ENCODE results near the gene RTP4.

The RTP4 gene

DNA sequence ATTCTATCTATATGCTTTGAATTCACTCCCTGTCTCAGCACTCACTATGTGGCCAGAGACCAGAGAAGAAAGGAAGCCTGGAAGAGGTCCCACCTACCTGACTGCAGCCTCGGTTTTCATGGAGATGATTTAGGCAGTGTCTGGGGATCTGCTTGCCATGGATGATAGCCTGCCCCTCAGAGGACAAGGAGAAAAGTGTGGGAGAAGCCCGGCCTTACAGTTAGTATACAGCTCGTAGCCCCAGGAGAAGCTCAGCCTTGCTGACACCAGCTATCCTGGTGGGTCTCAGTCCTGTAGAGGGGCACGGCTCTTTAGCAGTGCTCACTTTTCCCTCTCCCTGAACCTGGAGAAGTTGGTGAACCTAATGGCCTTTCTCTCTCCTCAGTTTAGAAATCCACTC is 25.9 kb upstream of the RTP4 start:
- in situ Hi-C loops (cut with HindIII; ENCODE audit: low pct_unique_long_range_greater_than_20kb, low sequenced_read_pairs): no loop called here
- no peak for TF ChIP-seq JUND (IDR thresholded peaks at IDR 0.05; ENCODE audit: low read depth)
- DNase-seq (ENCODE audit: low read depth in 1 of 2, low spot score in 1 of 2): no peak

- in situ Hi-C loops (cut with HindIII; ENCODE audit: low pct_unique_long_range_greater_than_20kb, low sequenced_read_pairs): no loop called here
- no peak for DNase-seq (ENCODE audit: low read depth in 1 of 2, low spot score in 1 of 2)
Measured at GRCh38 chr3:187343670-187344069, 24.5 kb upstream of the RTP4 start.

GRCh38 chr3:187352581-187353575 is 15.3 kb upstream of the RTP4 start:
- TF ChIP-seq JUND (IDR thresholded peaks at IDR 0.05; ENCODE audit: low read depth): no peak
- peak in 1 of 2 experiments; percentile 10 for DNase-seq (ENCODE audit: low read depth in 1 of 2, low spot score in 1 of 2)
- in situ Hi-C loops (cut with HindIII; ENCODE audit: low pct_unique_long_range_greater_than_20kb, low sequenced_read_pairs): no loop called here

More at GRCh38 chr3:187343670-187344069, 24.5 kb upstream of the RTP4 start:
- TF ChIP-seq JUND (IDR thresholded peaks at IDR 0.05; ENCODE audit: low read depth): no peak

- in situ Hi-C loops (cut with HindIII; ENCODE audit: low pct_unique_long_range_greater_than_20kb, low sequenced_read_pairs): no loop called here
Measured at GRCh38 chr3:187358068-187358467, 10.1 kb upstream of the RTP4 start.

DNA sequence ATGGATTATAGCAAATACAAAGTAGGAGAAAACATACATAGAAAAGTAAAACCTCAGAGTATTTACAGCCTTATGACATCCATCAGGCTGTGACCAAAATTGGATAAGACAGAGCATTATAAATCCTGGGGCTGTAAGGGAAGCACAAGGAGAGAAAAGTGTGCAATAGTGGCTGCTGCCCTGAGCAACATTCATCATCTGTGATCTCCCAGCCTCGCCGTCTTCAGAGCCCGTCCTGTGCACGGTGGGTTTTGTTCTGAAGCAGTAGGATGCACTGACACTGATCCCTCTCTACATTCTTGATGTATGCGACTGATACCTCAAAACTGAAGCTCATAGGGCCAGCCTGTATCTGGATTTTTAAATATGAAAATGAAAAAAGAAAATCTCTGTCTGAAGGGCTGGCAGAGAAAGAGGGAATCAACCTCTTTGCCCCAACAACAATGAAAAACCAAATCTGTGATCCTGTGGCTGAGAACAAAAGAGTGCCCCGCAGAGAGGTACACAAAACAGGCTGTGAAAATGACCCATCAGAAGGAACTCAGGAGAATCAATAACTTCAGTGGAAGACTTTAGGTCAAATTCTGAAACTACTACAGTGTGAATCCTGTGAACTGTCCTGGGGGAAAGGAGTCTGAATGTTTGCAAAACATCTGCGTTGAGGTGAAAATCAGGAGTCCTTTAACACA is 8.2 kb upstream of the RTP4 start:
- no peak for DNase-seq (ENCODE audit: low read depth in 1 of 2, low spot score in 1 of 2)
- TF ChIP-seq JUND (IDR thresholded peaks at IDR 0.05; ENCODE audit: low read depth): no peak
- in situ Hi-C loops (cut with HindIII; ENCODE audit: low pct_unique_long_range_greater_than_20kb, low sequenced_read_pairs): no loop called here

More at GRCh38 chr3:187358068-187358467, 10.1 kb upstream of the RTP4 start:
- no peak for TF ChIP-seq JUND (IDR thresholded peaks at IDR 0.05; ENCODE audit: low read depth)
- no peak for DNase-seq (ENCODE audit: low read depth in 1 of 2, low spot score in 1 of 2)

DNA sequence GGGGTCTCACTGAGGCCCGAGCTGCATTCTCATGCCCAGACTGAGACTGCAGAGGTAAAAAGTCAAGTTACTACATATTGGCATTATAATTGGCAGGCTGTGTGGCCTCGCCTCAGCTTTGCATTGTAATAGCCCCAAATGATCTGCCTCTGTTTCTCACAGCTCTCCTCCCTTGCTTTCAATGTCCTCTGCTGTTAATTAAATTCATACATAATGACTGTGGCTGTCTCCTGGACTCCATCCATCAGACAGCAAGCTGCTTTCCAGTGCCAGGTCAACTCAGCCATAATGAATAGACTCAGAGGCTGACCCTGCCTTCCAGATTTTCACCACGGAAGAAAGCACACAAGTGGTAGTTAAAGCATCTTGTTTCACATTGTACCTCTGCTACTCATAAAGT is 7.6 kb upstream of the RTP4 start:
- no peak for TF ChIP-seq JUND (IDR thresholded peaks at IDR 0.05; ENCODE audit: low read depth)
- no peak for DNase-seq (ENCODE audit: low read depth in 1 of 2, low spot score in 1 of 2)
- in situ Hi-C loops (cut with HindIII; ENCODE audit: low pct_unique_long_range_greater_than_20kb, low sequenced_read_pairs): no loop called here

GRCh38 chr3:187361835-187362234 is 6.3 kb upstream of the RTP4 start:
- no peak for DNase-seq (ENCODE audit: low read depth in 1 of 2, low spot score in 1 of 2)
- TF ChIP-seq JUND (IDR thresholded peaks at IDR 0.05; ENCODE audit: low read depth): no peak

GRCh38 chr3:187367561-187368103 is 553 bp upstream of the RTP4 start:
- DNase-seq (ENCODE audit: low read depth in 1 of 2, low spot score in 1 of 2): no peak
- in situ Hi-C loops (cut with HindIII; ENCODE audit: low pct_unique_long_range_greater_than_20kb, low sequenced_read_pairs): no loop called here
- TF ChIP-seq JUND (IDR thresholded peaks at IDR 0.05; ENCODE audit: low read depth): no peak

More at GRCh38 chr3:187361835-187362234, 6.3 kb upstream of the RTP4 start:
- in situ Hi-C loops (cut with HindIII; ENCODE audit: low pct_unique_long_range_greater_than_20kb, low sequenced_read_pairs): no loop called here

DNA sequence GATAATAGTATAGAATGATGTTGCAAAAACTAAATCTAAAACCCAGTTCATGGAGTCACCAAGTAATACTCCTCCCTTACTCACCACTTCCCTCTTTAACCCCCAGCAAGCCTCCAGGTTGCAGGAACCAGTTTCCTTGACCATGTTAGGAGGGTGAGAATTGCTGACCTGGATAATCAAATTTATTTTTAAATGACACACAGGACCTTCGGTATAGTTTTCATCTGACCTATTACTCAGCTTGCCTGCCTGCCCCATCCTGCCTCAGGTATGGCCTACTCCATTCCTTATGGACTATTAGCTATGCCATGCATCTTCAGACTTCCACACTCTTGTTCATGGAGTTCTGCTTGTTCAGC is 883 bp downstream of the RTP4 start:
- in situ Hi-C loops (cut with HindIII; ENCODE audit: low pct_unique_long_range_greater_than_20kb, low sequenced_read_pairs): no loop called here
- TF ChIP-seq JUND (IDR thresholded peaks at IDR 0.05; ENCODE audit: low read depth): no peak
- no peak for DNase-seq (ENCODE audit: low read depth in 1 of 2, low spot score in 1 of 2)

- TF ChIP-seq JUND (IDR thresholded peaks at IDR 0.05; ENCODE audit: low read depth): no peak
- no peak for DNase-seq (ENCODE audit: low read depth in 1 of 2, low spot score in 1 of 2)
- in situ Hi-C loops (cut with HindIII; ENCODE audit: low pct_unique_long_range_greater_than_20kb, low sequenced_read_pairs): no loop called here
Measured at GRCh38 chr3:187370051-187370450, 1.9 kb downstream of the RTP4 start.

DNA sequence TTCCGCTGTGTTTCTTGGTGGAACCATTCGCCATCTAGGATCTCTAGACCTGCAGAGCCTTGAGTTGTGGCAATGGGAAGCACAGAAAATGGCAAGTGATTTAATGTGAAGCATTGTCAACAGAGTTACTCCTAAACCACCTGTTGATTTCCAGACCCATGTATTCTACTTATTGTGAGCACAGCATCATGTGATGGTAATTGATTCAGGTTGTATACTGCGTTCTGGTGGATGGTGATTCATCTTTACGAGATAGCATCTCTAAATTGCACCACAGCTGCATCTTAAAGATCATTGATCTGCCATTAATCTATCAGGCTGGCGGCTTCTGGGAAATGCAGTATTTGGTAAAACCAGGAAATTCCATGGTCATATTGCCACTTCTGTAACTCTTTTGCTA is 7.4 kb downstream of the RTP4 start:
- TF ChIP-seq JUND (IDR thresholded peaks at IDR 0.05; ENCODE audit: low read depth): no peak
- in situ Hi-C loops (cut with HindIII; ENCODE audit: low pct_unique_long_range_greater_than_20kb, low sequenced_read_pairs): no loop called here
- DNase-seq (ENCODE audit: low read depth in 1 of 2, low spot score in 1 of 2): no peak

- TF ChIP-seq JUND (IDR thresholded peaks at IDR 0.05; ENCODE audit: low read depth): no peak
- in situ Hi-C loops (cut with HindIII; ENCODE audit: low pct_unique_long_range_greater_than_20kb, low sequenced_read_pairs): no loop called here
- no peak for DNase-seq (ENCODE audit: low read depth in 1 of 2, low spot score in 1 of 2)
Measured at GRCh38 chr3:187377842-187378241, 9.7 kb downstream of the RTP4 start.
